DND-41 (cell line): Measurements from ENCODE around the gene AOPEP.

ENCODE experiments used
- EZH2 ChIP-seq: IDR thresholded peaks from 3 replicates; pipeline ENCODE4 v1.6.1; 2012; ENCODE audit warnings: borderline replicate concordance, low read depth, mild to moderate bottlenecking, moderate library complexity, low read length, inconsistent platforms; ENCODE audit not compliant: severe bottlenecking
- TF ChIP-seq, protein P1 (sequence below): IDR thresholded peaks from 2 replicates; pipeline ENCODE4 v1.5.1; 2012; ENCODE audit warnings: borderline replicate concordance, low read length, moderate library complexity, mild to moderate bottlenecking; ENCODE audit not compliant: poor library complexity, severe bottlenecking; ENCODE audit errors: extremely low read depth

DNA sequence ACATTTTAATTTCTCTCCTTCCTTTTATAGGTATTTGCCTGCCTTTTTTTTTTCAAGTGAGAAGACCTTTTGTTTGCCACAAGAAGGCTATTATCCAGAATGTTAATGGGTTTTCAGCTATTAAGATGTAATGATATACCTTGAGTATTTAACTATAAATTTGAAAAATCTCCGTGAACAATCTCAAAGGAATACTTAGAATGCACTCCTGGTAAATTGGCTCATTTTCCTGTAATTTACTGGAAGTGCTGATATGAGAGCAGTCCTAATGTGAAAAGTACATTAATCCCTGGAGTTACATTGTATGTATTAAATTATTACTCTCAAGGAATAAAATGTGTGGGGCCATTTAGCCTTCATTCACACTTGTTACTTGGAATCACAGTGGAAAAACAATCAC lies 32.4 kb downstream of the AOPEP start:
- TF ChIP-seq, protein P1, sequence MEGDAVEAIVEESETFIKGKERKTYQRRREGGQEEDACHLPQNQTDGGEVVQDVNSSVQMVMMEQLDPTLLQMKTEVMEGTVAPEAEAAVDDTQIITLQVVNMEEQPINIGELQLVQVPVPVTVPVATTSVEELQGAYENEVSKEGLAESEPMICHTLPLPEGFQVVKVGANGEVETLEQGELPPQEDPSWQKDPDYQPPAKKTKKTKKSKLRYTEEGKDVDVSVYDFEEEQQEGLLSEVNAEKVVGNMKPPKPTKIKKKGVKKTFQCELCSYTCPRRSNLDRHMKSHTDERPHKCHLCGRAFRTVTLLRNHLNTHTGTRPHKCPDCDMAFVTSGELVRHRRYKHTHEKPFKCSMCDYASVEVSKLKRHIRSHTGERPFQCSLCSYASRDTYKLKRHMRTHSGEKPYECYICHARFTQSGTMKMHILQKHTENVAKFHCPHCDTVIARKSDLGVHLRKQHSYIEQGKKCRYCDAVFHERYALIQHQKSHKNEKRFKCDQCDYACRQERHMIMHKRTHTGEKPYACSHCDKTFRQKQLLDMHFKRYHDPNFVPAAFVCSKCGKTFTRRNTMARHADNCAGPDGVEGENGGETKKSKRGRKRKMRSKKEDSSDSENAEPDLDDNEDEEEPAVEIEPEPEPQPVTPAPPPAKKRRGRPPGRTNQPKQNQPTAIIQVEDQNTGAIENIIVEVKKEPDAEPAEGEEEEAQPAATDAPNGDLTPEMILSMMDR: no peak
- no peak for TF ChIP-seq EZH2
